HG02642 (cell line): Measurements from ENCODE around the gene TBC1D22A.

Source experiments
- ATAC-seq: cut with Tn5 transposase; IDR thresholded peaks from one replicate; pipeline ENCODE4 v1.9.1; 2021; ENCODE audit warnings: mild to moderate bottlenecking; ENCODE audit not compliant: unreplicated experiment, poor library complexity

Gene TBC1D22A

GRCh38 chr22:46792841-46793261 lies 30.4 kb downstream of the TBC1D22A start:
- ATAC-seq = no peak

DNA sequence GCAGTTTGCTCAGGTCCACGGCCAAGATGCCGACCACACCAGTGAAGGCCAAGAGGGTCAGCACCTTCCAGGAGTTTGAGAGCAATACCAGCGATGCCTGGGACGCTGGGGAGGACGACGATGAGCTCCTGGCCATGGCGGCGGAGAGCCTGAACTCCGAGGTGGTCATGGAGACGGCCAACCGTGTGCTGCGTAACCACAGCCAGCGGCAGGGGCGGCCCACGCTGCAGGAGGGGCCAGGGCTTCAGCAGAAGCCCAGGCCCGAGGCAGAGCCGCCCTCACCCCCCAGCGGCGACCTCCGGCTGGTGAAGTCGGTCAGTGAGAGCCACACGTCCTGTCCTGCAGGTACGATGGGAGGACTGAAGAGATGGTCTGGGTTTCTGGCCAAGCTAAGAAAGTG lies 31.0 kb downstream of the TBC1D22A start:
- no peak for ATAC-seq

GRCh38 chr22:46794067-46794466 lies 31.6 kb downstream of the TBC1D22A start:
- ATAC-seq = no peak

DNA sequence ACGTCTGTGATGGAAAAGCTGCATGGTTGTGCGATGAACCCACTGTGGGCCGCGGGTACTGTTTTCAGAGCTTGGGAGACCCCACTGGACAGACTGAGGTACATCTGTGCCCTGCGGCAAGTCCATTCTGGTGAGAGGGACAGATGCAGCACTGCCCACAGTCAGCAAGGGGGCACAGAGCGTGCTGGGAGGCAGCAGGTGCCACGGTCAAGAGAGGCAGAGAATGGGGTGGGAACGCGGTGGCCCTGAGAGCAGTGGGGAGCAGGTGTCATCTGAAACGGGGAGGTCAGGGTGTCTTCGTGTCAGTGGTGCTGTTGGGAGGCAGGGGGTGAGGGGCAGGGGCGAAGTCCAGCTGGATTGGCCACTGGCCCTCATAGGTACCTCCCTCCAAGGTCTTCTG lies 32.0 kb downstream of the TBC1D22A start:
- ATAC-seq = no peak

GRCh38 chr22:46795140-46795539 lies 32.7 kb downstream of the TBC1D22A start:
- no peak for ATAC-seq

DNA sequence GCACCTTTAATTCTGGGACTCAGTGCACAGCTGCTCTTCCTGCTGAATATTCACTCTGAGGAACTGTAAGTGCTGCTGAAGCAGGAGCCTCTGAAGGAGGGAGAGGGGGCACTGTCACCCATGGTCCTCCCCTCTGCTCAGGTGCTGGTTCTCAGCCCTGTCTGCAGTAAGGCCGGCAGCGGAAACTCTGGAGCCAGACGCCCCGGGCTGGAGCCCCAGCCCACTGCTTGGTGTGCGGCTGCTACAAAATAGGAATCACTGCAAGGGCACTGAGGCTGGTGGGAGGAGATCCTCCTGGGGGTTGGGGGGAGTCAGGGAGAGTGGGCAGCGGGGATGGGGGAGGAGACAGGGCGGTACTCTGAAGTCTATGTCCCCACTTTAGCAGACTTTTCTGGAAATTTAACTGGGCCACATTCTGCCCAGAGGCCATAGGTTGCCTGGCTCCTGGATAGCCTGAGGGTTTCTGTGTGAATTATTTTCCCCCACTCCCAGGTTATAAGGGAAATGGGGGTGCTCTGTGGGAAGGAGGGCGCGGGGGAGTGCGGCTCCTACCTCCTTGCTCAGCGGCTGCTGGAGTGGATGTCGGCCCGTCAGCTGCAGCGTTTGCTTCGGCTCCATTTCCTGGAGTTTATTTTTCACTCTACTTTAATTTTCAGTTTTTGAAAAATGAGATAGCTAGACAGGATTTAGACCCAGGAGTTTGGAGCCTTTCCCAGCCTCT lies 33.6 kb downstream of the TBC1D22A start:
- ATAC-seq = no peak

DNA sequence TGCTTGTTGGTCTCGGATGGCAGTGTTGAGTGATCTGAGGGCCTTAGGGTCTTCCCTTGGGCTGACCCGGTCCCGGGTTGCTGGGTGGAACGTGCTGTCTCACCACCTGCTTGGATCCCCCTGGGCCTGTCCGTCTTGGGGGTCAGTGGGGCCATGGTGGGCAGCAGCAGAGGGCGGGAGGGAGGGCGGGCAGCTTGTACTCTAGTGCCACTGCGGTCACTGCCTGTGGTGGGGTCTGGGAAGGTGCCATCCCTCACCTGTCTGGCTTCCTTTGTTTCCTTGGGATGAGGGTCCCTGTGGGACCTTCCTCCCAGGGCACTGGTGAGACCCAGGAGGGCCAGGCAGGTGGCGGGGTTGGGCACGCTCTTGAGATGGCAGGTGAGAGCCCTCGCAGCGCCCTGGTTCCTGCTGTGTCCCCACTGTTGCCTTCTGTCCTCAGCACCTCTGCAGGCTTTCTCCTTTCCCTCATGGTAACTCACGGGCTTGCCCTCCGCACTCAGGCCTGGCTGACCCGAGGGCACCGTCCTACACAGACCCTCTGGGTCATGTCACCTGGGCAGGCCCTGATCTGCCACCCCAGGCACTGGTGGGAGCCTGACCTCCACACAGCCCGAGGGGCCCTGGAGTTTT lies 34.2 kb downstream of the TBC1D22A start:
- no peak for ATAC-seq

DNA sequence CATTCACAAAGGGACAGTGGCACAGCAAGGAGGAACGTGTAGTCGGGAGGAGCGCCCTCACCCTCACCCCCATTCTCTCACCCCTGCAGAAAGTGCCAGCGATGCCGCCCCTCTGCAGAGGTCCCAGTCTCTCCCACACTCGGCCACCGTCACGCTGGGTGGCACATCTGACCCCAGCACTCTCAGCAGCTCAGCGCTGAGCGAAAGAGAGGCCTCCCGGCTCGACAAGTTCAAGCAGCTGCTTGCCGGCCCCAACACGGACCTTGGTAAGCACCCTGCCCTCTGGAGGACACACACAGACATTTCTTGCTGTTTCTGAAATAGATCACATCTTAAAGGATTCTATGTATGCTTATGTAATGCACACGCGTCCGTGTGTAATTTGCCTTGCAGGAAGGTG lies 34.9 kb downstream of the TBC1D22A start:
- ATAC-seq = no peak

DNA sequence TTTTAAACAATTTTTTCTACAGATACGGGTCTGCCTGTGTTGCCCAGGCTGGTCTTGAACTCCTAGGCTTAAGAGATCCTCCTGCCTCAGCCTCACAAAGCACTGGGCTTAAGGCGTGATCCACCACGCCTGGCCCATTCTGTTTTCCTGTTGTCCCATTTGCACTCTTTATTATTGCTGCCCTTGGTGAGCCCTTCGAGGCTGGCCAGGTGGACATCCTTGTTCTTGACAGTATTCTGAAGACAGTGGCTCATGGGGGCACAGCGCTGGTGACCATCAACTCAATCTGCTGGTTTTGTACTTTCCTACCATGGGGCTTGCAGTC lies 35.6 kb downstream of the TBC1D22A start:
- ATAC-seq = no peak

- ATAC-seq = peak; percentile 57
Observed at GRCh38 chr22:46798366-46799350, 36.2 kb downstream of the TBC1D22A start.

- no peak for ATAC-seq
Observed at GRCh38 chr22:46799626-46800025, 37.2 kb downstream of the TBC1D22A start.

DNA sequence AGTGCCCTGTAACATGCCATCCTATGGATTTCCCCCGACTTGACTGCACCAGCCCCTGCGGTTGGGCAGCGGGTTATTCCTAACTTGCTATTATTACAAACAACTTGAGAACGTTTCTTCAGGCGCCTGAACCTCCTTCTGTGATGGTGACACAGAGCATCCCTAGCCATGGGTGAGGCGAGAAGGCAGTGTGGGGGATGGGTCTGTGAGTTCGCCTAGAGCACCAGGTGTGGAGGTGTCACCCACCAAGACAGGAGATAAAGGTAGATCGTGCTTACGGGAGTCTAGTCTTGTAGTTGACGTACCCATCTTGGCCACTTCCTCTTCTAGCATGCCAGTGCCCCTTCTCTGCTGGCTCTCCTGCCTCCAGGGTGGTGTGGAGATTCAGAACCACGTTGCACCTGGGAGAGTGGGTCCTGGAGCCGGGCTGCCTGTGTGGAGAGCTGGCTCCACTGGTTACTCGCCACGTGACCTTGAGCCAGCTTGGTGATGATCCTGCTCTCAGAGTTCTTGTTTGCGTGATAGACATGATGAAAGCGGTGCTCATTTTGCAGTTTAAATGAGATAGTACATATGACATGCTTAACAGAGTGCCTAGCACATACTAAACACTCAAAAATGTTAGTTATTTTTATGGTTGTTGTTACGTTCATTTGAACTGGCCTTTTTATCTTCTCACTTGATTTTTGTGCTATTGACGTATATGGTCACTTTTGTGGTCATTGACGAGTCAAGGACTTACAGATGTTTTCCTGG lies 37.8 kb downstream of the TBC1D22A start:
- no peak for ATAC-seq

DNA sequence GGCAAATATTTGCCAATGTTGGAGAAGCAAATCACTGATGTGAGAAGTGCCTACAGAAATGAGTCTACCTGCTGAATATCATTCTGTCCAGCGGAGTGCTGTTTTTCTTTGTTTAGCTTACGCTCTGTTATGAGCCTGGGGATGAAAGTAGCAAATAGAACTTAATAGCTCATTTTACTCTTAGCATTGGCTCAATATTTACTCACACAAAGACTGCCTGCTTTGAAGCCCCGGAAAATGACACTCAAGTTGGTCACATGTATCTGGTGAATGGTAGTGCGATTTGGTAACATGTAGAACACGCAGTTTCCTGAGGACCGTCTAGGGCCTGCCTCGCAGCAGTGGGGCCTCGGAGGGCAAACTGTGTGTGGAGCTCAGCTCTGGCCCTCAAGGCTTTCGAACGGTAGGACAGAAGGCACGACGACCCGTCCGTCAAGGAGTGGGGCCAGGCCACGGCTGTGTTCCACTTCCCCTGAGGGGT lies 38.9 kb downstream of the TBC1D22A start:
- no peak for ATAC-seq

GRCh38 chr22:46801826-46802607 lies 39.6 kb downstream of the TBC1D22A start:
- ATAC-seq = no peak

- ATAC-seq = no peak
Observed at GRCh38 chr22:46802608-46803027, 40.2 kb downstream of the TBC1D22A start.

GRCh38 chr22:46803031-46803880 lies 40.8 kb downstream of the TBC1D22A start:
- peak; percentile 57 for ATAC-seq

DNA sequence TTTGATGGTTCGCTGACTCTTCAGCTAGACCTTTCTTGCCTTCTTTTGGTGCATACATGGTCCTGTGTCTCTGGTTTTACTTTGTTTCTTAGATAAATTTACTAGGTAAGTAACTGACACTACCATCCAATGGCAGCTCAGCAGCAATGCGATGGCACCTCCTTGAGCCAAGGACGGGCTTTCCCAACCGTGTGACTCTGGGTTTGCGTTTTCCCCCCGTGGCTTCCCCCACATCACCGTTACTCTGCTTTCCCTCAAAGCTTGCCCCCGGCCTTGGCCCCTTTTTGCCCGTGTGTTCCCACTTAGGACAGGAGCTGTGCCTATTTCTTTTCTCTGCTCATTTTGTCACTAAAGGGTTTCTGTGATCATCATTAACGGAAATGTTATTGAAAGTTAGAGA lies 41.5 kb downstream of the TBC1D22A start:
- ATAC-seq = no peak

- no peak for ATAC-seq
Observed at GRCh38 chr22:46806794-46807193, 44.3 kb downstream of the TBC1D22A start.

- no peak for ATAC-seq
Observed at GRCh38 chr22:46807458-46807857, 45.0 kb downstream of the TBC1D22A start.
